Measurements from ENCODE around the gene NDFIP2.

GRCh38 chr13:79477968-79478367, 3.0 kb upstream of the NDFIP2 start:
- TF ChIP-seq CTCF (IDR thresholded peaks at IDR 0.05 in 2 of 3, conservative IDR thresholded peaks at IDR 0.05 in 1 of 3; ENCODE audit: borderline replicate concordance in 1 of 3, insufficient read depth in 1 of 3, low read depth in 2 of 3, low read length in 2 of 3): 0 out of 6 replicates have a peak, but pooled peaks of 1 of the 3 experiments have one; percentile 20
- TF ChIP-seq RAD21 (IDR thresholded peaks at IDR 0.05; ENCODE audit: low read depth): no peak
- TF ChIP-seq POLR2A (IDR thresholded peaks at IDR 0.05; ENCODE audit: borderline replicate concordance, extremely low read depth, insufficient read depth, insufficient read length): no peak
- no peak for TF ChIP-seq CEBPB (IDR thresholded peaks at IDR 0.05; ENCODE audit: low read depth)
- no peak for TF ChIP-seq POLR2AphosphoS5 (IDR thresholded peaks at IDR 0.05; ENCODE audit: low read depth, low read length)
- TF ChIP-seq, protein P1, sequence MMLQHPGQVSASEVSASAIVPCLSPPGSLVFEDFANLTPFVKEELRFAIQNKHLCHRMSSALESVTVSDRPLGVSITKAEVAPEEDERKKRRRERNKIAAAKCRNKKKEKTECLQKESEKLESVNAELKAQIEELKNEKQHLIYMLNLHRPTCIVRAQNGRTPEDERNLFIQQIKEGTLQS (IDR thresholded peaks at IDR 0.05): no peak
- TF ChIP-seq EZH2 (IDR thresholded peaks at IDR 0.05): no peak

Data from HCT116 (cell line).